Adipocyte (in vitro differentiated cells): ENCODE data around the gene PGA4.
"Not testable (repeated sequence)": the region's sequence is repeated elsewhere in the genome, so short reads cannot be mapped to it uniquely, and the experiment has no call there.

Experiments
- DNase-seq: peaks from one replicate; pipeline ENCODE4 v3.0.0-alpha.2; 2015; ENCODE audit warnings: low read depth
- H3K27me3 ChIP-seq: replicated peaks from 2 replicates; pipeline ENCODE4 v1.7.0; 2013; ENCODE audit warnings: mild to moderate bottlenecking, low read length, moderate library complexity; ENCODE audit not compliant: control insufficient read depth, insufficient read depth
- H3K36me3 ChIP-seq: 2 replicates; pipeline ENCODE4 v1.7.0; 2013; ENCODE audit warnings: low read length, mild to moderate bottlenecking, moderate library complexity; ENCODE audit not compliant: control insufficient read depth, insufficient read depth, severe bottlenecking
- H3K4me1 ChIP-seq: 2 replicates; pipeline ENCODE4 v1.7.0; 2013; ENCODE audit warnings: mild to moderate bottlenecking, low read length, moderate library complexity; ENCODE audit not compliant: control insufficient read depth, insufficient read depth
- H3K4me3 ChIP-seq: 2 replicates; pipeline ENCODE4 v1.7.0; 2013; ENCODE audit warnings: mild to moderate bottlenecking, low read length, moderate library complexity
- H3K9ac ChIP-seq: 2 replicates; pipeline ENCODE4 v1.7.0; 2013; ENCODE audit warnings: mild to moderate bottlenecking, low read length, moderate library complexity
- H3K9me3 ChIP-seq: 2 replicates; pipeline ENCODE4 v1.7.0; 2013; ENCODE audit warnings: mild to moderate bottlenecking, low read length, moderate library complexity; ENCODE audit not compliant: control insufficient read depth

The PGA4 gene

DNA sequence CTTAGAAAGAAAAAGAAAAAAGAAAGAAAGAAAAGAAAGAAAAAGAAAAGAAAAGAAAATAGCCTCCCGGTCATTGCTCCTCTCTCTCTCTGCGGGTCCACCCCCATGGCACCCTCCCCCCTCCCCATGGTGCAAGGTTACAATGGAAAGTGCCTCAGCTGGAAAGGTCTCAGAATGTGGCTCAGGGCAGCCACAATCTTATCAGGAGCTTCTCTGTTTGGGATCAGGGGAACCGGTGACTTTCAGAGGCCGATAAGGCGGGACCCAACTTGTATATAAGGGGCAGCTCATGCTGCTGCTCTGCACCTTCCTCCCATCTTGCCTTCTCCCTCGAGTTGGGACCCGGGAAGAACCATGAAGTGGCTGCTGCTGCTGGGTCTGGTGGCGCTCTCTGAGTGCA, at the start of gene PGA4:
PGA4 (plus strand) TSS at position 301 of the 400 bp plus-strand sequence; CDS start at position 355, 54 bp downstream.
- not testable (repeated sequence) for DNase-seq, H3K27me3 ChIP-seq, H3K4me3 ChIP-seq, H3K36me3 ChIP-seq, H3K9ac ChIP-seq, H3K9me3 ChIP-seq, H3K4me1 ChIP-seq

DNA sequence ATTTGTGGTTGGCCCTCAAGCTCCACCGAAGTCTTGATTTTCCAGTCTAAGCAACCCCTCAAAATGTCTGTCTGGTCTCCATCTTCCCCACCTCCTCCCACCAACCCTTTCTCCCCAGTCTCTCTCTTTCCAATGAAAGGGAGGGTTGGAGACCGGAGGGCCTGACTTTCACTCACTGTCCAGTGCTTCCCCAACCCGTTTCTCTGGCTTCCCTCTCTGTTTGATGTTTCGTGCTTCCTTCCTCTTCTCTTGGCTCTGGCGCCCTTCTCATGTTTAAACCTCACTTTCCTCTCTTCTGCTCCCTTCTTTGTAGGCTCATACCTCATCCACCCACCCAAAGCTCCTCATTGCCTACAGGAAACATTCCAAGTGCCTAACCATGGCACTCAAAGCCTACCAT, 49.8 kb upstream of the PGA4 start:
- Histone ChIP-seq H3K4me3 (no peak overlapping the region), H3K36me3 (no peaks in the 10 kb centered on the region), H3K4me1 (no peaks in the 10 kb centered on the region), H3K9ac (no peak overlapping the region), H3K27me3 (peaks cover 70% of the 10 kb centered on the region), H3K9me3 (peaks cover 4% of the 10 kb centered on the region)
- no peak for DNase-seq

DNA sequence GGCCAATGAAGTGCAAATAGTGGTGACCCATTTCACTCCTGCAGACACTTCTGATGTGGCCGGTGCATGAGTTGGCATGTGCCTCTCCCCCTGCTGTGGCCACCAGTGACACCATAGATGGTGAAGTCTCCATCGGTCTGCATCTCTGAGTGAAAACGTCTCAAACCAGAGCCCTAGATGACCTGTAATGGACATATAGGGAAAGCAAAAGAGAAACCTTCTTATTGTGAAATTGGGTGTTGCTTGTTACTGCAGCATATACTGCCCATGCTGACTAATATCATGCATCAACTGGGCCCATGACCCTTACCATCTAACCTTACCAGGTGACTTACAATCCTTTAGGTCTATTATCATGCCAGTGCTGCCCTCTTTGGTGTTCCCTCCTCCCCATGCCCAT, 49.3 kb upstream of the PGA4 start:
- DNase-seq = no peak

DNA sequence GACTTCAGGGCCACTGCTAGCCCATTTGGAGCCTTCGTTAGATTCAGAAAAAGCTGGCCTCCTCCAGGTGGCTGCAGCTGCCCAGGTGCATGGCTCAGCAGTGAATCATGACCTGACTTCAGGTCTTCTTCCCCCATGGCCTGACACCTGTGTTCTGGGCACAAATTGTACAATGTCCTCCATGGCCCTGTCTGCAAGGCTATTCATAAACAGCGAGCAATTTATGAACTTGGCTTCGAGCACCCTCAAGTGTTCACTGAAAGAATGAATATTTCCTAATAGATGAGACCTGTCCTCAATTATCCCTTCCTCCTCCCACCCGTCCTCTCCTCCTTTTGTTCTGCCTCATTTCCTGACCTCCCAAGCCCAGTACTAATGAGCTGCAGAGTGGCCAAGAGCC, 48.7 kb upstream of the PGA4 start:
- Histone ChIP-seq H3K4me3 (no peak overlapping the region), H3K9ac (no peak overlapping the region), H3K27me3 (peaks cover 70% of the 10 kb centered on the region), H3K9me3 (peaks cover 4% of the 10 kb centered on the region), H3K36me3 (no peaks in the 10 kb centered on the region), H3K4me1 (no peaks in the 10 kb centered on the region)
- DNase-seq = peak; percentile 33

More for the DNA sequence above, 49.3 kb upstream of the PGA4 start:
- Histone ChIP-seq H3K27me3 (peaks cover 70% of the 10 kb centered on the region), H3K36me3 (no peaks in the 10 kb centered on the region), H3K9me3 (peaks cover 4% of the 10 kb centered on the region), H3K4me3 (no peak overlapping the region), H3K4me1 (no peaks in the 10 kb centered on the region), H3K9ac (no peak overlapping the region)

DNA sequence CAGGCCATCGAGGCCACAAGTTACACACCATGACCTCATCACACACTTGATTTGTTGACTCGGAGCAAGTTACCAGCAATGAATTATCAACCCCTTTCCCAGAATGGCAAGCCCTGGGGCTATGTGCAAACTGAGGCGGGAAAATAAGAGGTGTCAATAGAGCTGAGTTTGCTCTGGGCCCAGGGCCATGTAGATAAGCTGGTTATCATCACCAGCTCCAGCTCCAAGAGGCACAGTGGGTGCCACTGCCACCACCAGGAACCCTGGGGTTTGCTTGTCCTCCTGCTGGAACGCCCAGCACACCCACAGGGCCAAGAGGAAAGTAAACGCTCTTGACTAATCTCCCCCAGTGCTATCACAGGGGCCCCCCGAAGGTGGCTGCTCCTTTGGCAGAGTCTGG, 47.9 kb upstream of the PGA4 start:
- Histone ChIP-seq H3K36me3 (no peaks in the 10 kb centered on the region), H3K27me3 (peaks cover 64% of the 10 kb centered on the region), H3K9ac (no peak overlapping the region), H3K9me3 (no peaks in the 10 kb centered on the region), H3K4me3 (no peak overlapping the region), H3K4me1 (no peaks in the 10 kb centered on the region)
- no peak for DNase-seq

DNA sequence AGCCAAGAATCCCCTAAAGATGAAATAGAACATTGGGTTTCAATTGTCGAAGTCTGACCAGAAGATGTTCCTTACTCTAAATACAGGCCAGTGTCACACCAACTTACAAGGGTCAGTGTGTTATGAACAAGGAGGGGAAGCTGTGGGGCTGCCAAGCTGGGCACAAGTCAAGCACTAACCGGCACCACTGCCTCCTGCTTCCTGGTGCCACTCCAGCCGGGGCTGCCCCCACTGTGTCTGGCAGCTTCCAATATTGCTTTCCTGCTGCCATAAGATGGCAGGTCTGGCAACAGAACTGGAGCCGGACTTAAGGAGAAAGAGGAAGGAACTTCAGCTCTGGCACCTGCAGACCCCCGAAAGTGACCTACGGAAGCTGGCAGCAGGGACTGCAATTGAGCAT, 47.2 kb upstream of the PGA4 start:
- Histone ChIP-seq H3K4me3 (no peak overlapping the region), H3K9me3 (no peaks in the 10 kb centered on the region), H3K9ac (no peak overlapping the region), H3K4me1 (no peaks in the 10 kb centered on the region), H3K36me3 (no peaks in the 10 kb centered on the region), H3K27me3 (peaks cover 59% of the 10 kb centered on the region)
- DNase-seq = no peak

DNA sequence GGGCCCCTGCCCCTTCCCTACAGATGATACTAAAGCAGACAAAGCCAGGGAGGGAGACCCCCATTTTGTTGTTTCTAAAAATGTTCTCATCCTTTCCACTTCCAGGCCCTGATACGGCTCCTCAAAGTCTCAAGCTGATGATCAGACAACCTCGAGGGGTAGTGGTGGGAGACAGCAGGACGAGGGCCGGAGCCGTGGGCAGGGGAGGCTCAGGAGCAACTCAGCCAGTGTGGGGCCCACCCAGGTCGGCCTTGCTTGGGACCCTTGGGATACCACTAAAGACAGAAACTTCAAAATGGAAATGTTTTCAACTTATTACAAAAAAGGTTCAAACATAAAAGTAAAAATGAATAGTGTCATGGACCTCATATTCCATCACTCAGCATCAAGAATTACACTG, 45.7 kb upstream of the PGA4 start:
- no peak for DNase-seq
- Histone ChIP-seq H3K4me1 (no peaks in the 10 kb centered on the region), H3K4me3 (no peak overlapping the region), H3K9me3 (no peaks in the 10 kb centered on the region), H3K9ac (no peak overlapping the region), H3K36me3 (no peaks in the 10 kb centered on the region), H3K27me3 (peaks cover 48% of the 10 kb centered on the region)

DNA sequence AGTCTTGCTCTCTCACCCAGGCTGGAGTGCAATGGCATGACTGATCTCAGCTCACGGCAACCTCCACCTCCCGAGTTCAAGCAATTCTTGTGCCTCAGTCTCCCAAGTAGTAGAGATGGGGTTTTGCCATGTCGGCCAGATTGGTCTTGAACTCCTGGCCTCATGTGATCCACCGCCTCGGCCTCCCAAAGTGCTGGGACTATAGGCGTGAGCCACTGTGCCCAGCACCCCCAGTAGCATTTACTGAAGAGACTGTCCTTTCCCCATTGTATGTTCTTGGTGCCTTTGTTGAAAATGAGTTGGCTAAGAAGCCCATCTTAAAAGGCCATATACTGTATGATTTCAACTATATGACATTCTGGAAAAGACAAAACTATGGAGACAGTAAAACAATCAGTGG, 41.9 kb upstream of the PGA4 start:
- DNase-seq, H3K4me1 ChIP-seq, H3K36me3 ChIP-seq, H3K9ac ChIP-seq, H3K9me3 ChIP-seq, H3K4me3 ChIP-seq: not testable (repeated sequence)
- H3K27me3 ChIP-seq = peaks cover 12% of the 10 kb centered on the region

DNA sequence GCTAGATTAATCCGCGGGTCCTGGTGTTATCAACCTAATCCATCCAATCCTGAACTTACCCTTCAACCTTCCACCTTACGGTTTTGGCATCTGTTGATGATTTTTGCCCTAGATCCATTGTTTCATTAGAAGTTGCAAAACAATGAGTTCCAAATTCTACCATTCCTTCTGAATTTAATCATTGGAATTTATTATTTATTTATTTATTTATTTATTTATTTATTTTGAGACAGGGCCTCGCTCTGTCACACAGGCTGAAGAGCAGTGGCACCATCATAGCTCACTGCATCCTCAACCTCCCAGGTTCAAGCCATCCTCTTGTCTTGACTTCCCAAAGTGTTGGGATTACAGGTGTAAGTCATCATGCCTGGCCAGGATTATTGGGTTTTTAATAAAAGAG, 40.7 kb upstream of the PGA4 start:
- H3K9me3 ChIP-seq = no peaks in the 10 kb centered on the region
- no peak overlapping the region for H3K4me3 ChIP-seq

DNA sequence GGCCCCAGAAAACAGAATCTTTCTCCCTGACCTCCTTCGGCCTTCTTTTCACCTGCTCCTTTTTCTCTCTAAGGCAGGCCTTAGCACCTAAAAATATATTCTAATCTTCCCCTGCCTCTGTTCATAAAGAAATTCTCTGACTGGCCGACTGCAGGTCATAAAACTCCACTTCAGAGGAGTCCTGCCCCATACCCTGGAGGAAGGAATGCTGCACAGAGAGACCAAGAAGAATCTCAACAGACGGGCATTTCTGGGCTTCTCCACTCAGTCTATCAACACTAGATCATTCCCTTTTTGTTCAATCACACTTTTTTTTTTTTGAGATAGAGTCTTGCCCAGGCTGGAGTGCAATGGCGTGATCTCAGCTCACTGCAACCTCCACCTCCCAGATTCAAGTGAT, 38.5 kb upstream of the PGA4 start:
- no peaks in the 10 kb centered on the region for H3K4me1 ChIP-seq
- H3K9ac ChIP-seq = no peak overlapping the region
- H3K36me3 ChIP-seq = no peaks in the 10 kb centered on the region
- peak; percentile 2 for DNase-seq
- H3K27me3 ChIP-seq = no peaks in the 10 kb centered on the region
- no peak overlapping the region for H3K4me3 ChIP-seq
- no peaks in the 10 kb centered on the region for H3K9me3 ChIP-seq

More for the DNA sequence above, 40.7 kb upstream of the PGA4 start:
- Histone ChIP-seq H3K4me1 (no peaks in the 10 kb centered on the region), H3K27me3 (no peaks in the 10 kb centered on the region), H3K36me3 (no peaks in the 10 kb centered on the region), H3K9ac (no peak overlapping the region)
- no peak for DNase-seq

DNA sequence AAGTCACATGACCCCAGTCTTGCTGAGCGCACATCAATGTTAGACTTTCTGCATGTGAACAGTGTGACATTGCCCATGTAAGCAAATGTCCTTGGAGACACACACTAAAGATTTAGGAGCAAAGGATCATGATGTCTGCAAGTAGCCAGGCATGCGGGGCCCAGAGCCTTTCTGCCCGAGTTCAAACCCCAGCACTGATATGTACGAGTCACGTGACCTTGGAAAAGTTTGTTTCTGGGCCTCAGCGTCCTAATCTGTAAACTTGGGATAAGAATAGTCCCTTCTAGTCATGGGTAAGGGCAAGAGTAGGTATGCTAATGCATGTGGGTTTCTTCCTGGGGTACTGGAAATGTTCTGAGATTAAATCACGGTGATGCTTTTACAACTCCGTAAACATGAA, 35.6 kb upstream of the PGA4 start:
- Histone ChIP-seq H3K4me1 (no peaks in the 10 kb centered on the region), H3K4me3 (no peak overlapping the region), H3K27me3 (peaks cover 5% of the 10 kb centered on the region), H3K9ac (no peak overlapping the region), H3K9me3 (peaks cover 6% of the 10 kb centered on the region), H3K36me3 (no peaks in the 10 kb centered on the region)
- no peak for DNase-seq

DNA sequence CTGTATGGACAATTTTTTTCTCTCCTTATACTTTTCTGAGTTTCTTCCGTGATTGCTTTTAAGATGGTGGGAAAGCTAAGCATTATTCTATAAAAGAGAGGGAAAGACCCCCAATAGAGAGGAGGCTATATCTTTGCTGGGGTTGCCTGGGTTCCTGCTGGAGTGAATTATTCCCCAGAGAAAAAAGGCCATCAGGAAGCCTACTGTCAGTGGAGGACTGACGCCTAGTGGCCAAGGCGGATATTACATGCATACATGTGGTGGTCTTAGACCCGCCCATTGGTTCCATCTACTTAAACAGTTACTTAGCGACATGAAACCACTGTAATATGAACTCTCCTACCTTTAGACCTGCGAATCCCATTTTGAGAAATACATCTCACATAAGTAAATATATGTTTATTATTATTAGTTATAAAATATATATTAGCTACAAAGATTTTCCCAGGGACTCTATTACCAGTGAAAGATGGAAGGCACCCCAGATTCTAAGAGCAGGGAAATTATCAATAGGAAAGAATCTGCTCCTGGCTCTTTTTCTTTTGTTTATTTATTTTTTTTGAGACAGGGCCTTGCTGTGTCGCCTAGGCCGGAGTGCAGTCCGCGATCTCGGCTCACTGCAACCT, 34.5 kb upstream of the PGA4 start:
- peaks cover 5% of the 10 kb centered on the region for H3K27me3 ChIP-seq
- peaks cover 6% of the 10 kb centered on the region for H3K9me3 ChIP-seq
- no peak overlapping the region for H3K9ac ChIP-seq
- no peaks in the 10 kb centered on the region for H3K4me1 ChIP-seq
- no peaks in the 10 kb centered on the region for H3K36me3 ChIP-seq
- H3K4me3 ChIP-seq = no peak overlapping the region
- DNase-seq = peak; percentile 92
